Ishikawa (cell line): ENCODE results near the gene MIGA2.

Source experiments
- CEBPB ChIP-seq: IDR thresholded peaks from 2 replicates; pipeline ENCODE4 v1.6.1; 2012
- CREB1 ChIP-seq: IDR thresholded peaks from 2 replicates; pipeline ENCODE4 v1.6.1; 2012; ENCODE audit warnings: low read depth
- EGR1 ChIP-seq: IDR thresholded peaks from 2 replicates; pipeline ENCODE4 v1.6.1; 2012
- EP300 ChIP-seq: IDR thresholded peaks from 2 replicates; pipeline ENCODE4 v1.6.1; 2012; ENCODE audit warnings: borderline replicate concordance
- FOXM1 ChIP-seq: IDR thresholded peaks from 2 replicates; pipeline ENCODE4 v1.6.1; 2012; ENCODE audit warnings: low read depth, borderline replicate concordance
- MAX ChIP-seq: IDR thresholded peaks from 2 replicates; pipeline ENCODE4 v1.6.1; 2012
- RAD21 ChIP-seq: IDR thresholded peaks from 2 replicates; pipeline ENCODE4 v1.6.1; 2012; ENCODE audit warnings: low read depth
- REST ChIP-seq: IDR thresholded peaks from 2 replicates; pipeline ENCODE4 v1.6.1; 2012; ENCODE audit warnings: low read depth, mild to moderate bottlenecking
- TAF1 ChIP-seq: IDR thresholded peaks from 2 replicates; pipeline ENCODE4 v1.6.1; 2012; ENCODE audit warnings: low read depth, mild to moderate bottlenecking
- TEAD4 ChIP-seq: IDR thresholded peaks from 2 replicates; pipeline ENCODE4 v1.6.1; 2012
- USF1 ChIP-seq: IDR thresholded peaks from 2 replicates; pipeline ENCODE4 v1.6.1; 2012
- YY1 ChIP-seq: IDR thresholded peaks from 2 replicates; pipeline ENCODE4 v1.6.1; 2012; ENCODE audit warnings: low read depth
- ZBTB7A ChIP-seq: IDR thresholded peaks from 2 replicates; pipeline ENCODE4 v1.6.1; 2012; ENCODE audit warnings: low read depth

GRCh38 chr9:129068110-129068509 lies 31.7 kb downstream of the MIGA2 start:
- no peak for TF ChIP-seq EGR1
- no peak for TF ChIP-seq FOXM1
- no peak for TF ChIP-seq TAF1
- no peak for TF ChIP-seq TEAD4
- no peak for TF ChIP-seq MAX
- TF ChIP-seq CEBPB = no peak
- no peak for TF ChIP-seq CREB1
- no peak for TF ChIP-seq ZBTB7A
- no peak for TF ChIP-seq RAD21
- no peak for TF ChIP-seq REST
- no peak for TF ChIP-seq EP300
- no peak for TF ChIP-seq USF1
- no peak for TF ChIP-seq YY1
